Omental fat pad (tissue), 4 donors: ENCODE data around the gene XPO6. TPM values are rescaled to one million over a fixed set of nuclear protein-coding genes. Genes with fewer than 3 reads are reported as not detected.

Experiments used
- ATAC-seq: fragments of 150-250 bp; one replicate; pipeline ENCODE4 v1.9.1; 2016; ENCODE audit warnings: mild to moderate bottlenecking, moderate library complexity; ENCODE audit not compliant: low FRiP score
- DNase-seq: peaks from one replicate; pipeline ENCODE4 v3.0.0-alpha.2; 2019; ENCODE audit warnings: low spot score
- CTCF ChIP-seq, 3 donors: fragments of 450-650 bp; IDR thresholded peaks; one replicate each; pipeline ENCODE4 v1.5.1; 2016 to 2017; ENCODE audit warnings: antibody characterized with exemption in 3 of 3, mild to moderate bottlenecking in 3 of 3, moderate library complexity in 2 of 3
- total RNA-seq, 4 donors: library from RNA; depleted of rRNA; stranded (reverse); fragments of >200 nt; gene quantifications; one replicate each; pipeline ENCODE4 v1.1.0, GENCODE V29; 2016

Gene XPO6
- total RNA-seq, 4 donors from 2014 or later, result 59.5 to 162 (median 118) TPM

- TF ChIP-seq CTCF (IDR thresholded peaks at IDR 0.05), result no peak
- DNase-seq (no peak), ATAC-seq (no peak)
These were observed 101.3 kb downstream of the XPO6 start for GRCh38 chr16:28110479-28110878.

GRCh38 chr16:28110074-28110473 is 101.7 kb downstream of the XPO6 start:
- ATAC-seq (peak; percentile 25), DNase-seq (no peak)
- TF ChIP-seq CTCF (IDR thresholded peaks at IDR 0.05), result no peak

- ATAC-seq (no peak), DNase-seq (no peak)
- TF ChIP-seq CTCF (IDR thresholded peaks at IDR 0.05), result no peak
These were observed 103.0 kb downstream of the XPO6 start for GRCh38 chr16:28108590-28109247.

GRCh38 chr16:28107232-28107631 is 104.5 kb downstream of the XPO6 start:
- DNase-seq (no peak), ATAC-seq (no peak)
- TF ChIP-seq CTCF (IDR thresholded peaks at IDR 0.05), result no peak

GRCh38 chr16:28106467-28107215 is 105.1 kb downstream of the XPO6 start:
- no peak for TF ChIP-seq CTCF (IDR thresholded peaks at IDR 0.05)
- ATAC-seq, result no peak
- no peak for DNase-seq

- DNase-seq (no peak), ATAC-seq (no peak)
- no peak for TF ChIP-seq CTCF (IDR thresholded peaks at IDR 0.05)
These were observed 105.8 kb downstream of the XPO6 start for GRCh38 chr16:28105954-28106353.

- no peak for TF ChIP-seq CTCF (IDR thresholded peaks at IDR 0.05)
- ATAC-seq, result no peak
- DNase-seq, result no peak
These were observed 106.5 kb downstream of the XPO6 start for GRCh38 chr16:28105297-28105696.
